ENCODE data around the gene SMIM41. TPM values are rescaled to one million over a fixed set of nuclear protein-coding genes. Genes with fewer than 3 reads are reported as not detected.

The SMIM41 gene
- total and polyA plus RNA-seq, 2 donors (not counting 1 experiment from before 2014, with no cell fraction given): 2.0 to 4.8 TPM

GRCh38 chr12:52046859-52047258, 32.6 kb upstream of the SMIM41 start:
- peaks cover 24% of the 10 kb centered on the region for H3K4me1 ChIP-seq (ENCODE audit: control insufficient read depth, extremely low read depth, insufficient read depth, low read length)
- no peaks in the 10 kb centered on the region for H4K20me1 ChIP-seq (ENCODE audit: control insufficient read depth, extremely low read depth, insufficient read depth, low read length)
- H3K4me3 ChIP-seq (replicated peaks in 1 of 4; ENCODE audit: control extremely low read depth in 1 of 4, insufficient read depth in 1 of 4, low read depth in 3 of 4, low read length in 4 of 4): no peak overlapping the region
- no peak overlapping the region for H3K27ac ChIP-seq (ENCODE audit: insufficient read depth, low read length)
- no peak overlapping the region for H3K4me2 ChIP-seq (ENCODE audit: extremely low read depth, insufficient read depth, low read length)
- TF ChIP-seq CTCF (conservative IDR thresholded peaks at IDR 0.05 in 1 of 2, IDR thresholded peaks at IDR 0.05 in 1 of 2; ENCODE audit: low read depth in 1 of 2, low read length in 2 of 2) (no peak), EZH2 (IDR thresholded peaks at IDR 0.05; ENCODE audit: low read length, missing control alignments) (no peak)
- no peaks in the 10 kb centered on the region for H3K79me2 ChIP-seq (ENCODE audit: control insufficient read depth, insufficient read depth, low read length)
- H3K36me3 ChIP-seq (ENCODE audit: control insufficient read depth, insufficient read depth, low read length): no peaks in the 10 kb centered on the region
- no peaks in the 10 kb centered on the region for H3K27me3 ChIP-seq (ENCODE audit: control insufficient read depth, insufficient read depth, low read length)
- no peaks in the 10 kb centered on the region for H3K9me3 ChIP-seq (ENCODE audit: control insufficient read depth, insufficient read depth, low read depth, low read length)
- no peak overlapping the region for H2AFZ ChIP-seq (ENCODE audit: low read length)
- DNase-seq (ENCODE audit: low read depth in 2 of 2): no peak
- H3K9ac ChIP-seq (ENCODE audit: insufficient read depth, low read length): no peak overlapping the region

- H3K36me3 ChIP-seq (ENCODE audit: control insufficient read depth, insufficient read depth, low read length): peaks cover 2% of the 10 kb centered on the region
- no peak overlapping the region for H3K9ac ChIP-seq (ENCODE audit: insufficient read depth, low read length)
- DNase-seq (ENCODE audit: low read depth in 2 of 2): no peak
- H3K4me2 ChIP-seq (ENCODE audit: extremely low read depth, insufficient read depth, low read length): no peak overlapping the region
- no peak overlapping the region for H3K27ac ChIP-seq (ENCODE audit: insufficient read depth, low read length)
- no peaks in the 10 kb centered on the region for H4K20me1 ChIP-seq (ENCODE audit: control insufficient read depth, extremely low read depth, insufficient read depth, low read length)
- no peaks in the 10 kb centered on the region for H3K9me3 ChIP-seq (ENCODE audit: control insufficient read depth, insufficient read depth, low read depth, low read length)
- no peak overlapping the region for H2AFZ ChIP-seq (ENCODE audit: low read length)
- no peaks in the 10 kb centered on the region for H3K27me3 ChIP-seq (ENCODE audit: control insufficient read depth, insufficient read depth, low read length)
- TF ChIP-seq EZH2 (IDR thresholded peaks at IDR 0.05; ENCODE audit: low read length, missing control alignments) (no peak), CTCF (conservative IDR thresholded peaks at IDR 0.05 in 1 of 2, IDR thresholded peaks at IDR 0.05 in 1 of 2; ENCODE audit: low read depth in 1 of 2, low read length in 2 of 2) (no peak)
- peaks cover 15% of the 10 kb centered on the region for H3K4me1 ChIP-seq (ENCODE audit: control insufficient read depth, extremely low read depth, insufficient read depth, low read length)
- no peak overlapping the region for H3K4me3 ChIP-seq (replicated peaks in 1 of 4; ENCODE audit: control extremely low read depth in 1 of 4, insufficient read depth in 1 of 4, low read depth in 3 of 4, low read length in 4 of 4)
- H3K79me2 ChIP-seq (ENCODE audit: control insufficient read depth, insufficient read depth, low read length): no peaks in the 10 kb centered on the region
Measured at GRCh38 chr12:52049286-52049685, 30.2 kb upstream of the SMIM41 start.

- Histone ChIP-seq H4K20me1 (ENCODE audit: control insufficient read depth, extremely low read depth, insufficient read depth, low read length) (no peaks in the 10 kb centered on the region), H3K4me2 (ENCODE audit: extremely low read depth, insufficient read depth, low read length) (no peak overlapping the region), H2AFZ (ENCODE audit: low read length) (no peak overlapping the region), H3K27me3 (ENCODE audit: control insufficient read depth, insufficient read depth, low read length) (no peaks in the 10 kb centered on the region), H3K27ac (ENCODE audit: insufficient read depth, low read length) (peak overlapping the region; percentile 99), H3K9ac (ENCODE audit: insufficient read depth, low read length) (no peak overlapping the region), H3K79me2 (ENCODE audit: control insufficient read depth, insufficient read depth, low read length) (no peaks in the 10 kb centered on the region), H3K4me1 (ENCODE audit: control insufficient read depth, extremely low read depth, insufficient read depth, low read length) (peaks cover 12% of the 10 kb centered on the region), H3K4me3 (replicated peaks in 1 of 4; ENCODE audit: control extremely low read depth in 1 of 4, insufficient read depth in 1 of 4, low read depth in 3 of 4, low read length in 4 of 4) (no peak overlapping the region), H3K9me3 (ENCODE audit: control insufficient read depth, insufficient read depth, low read depth, low read length) (no peaks in the 10 kb centered on the region), H3K36me3 (ENCODE audit: control insufficient read depth, insufficient read depth, low read length) (peaks cover 3% of the 10 kb centered on the region)
- no peak for DNase-seq (ENCODE audit: low read depth in 2 of 2)
- no peak for TF ChIP-seq CTCF (conservative IDR thresholded peaks at IDR 0.05 in 1 of 2, IDR thresholded peaks at IDR 0.05 in 1 of 2; ENCODE audit: low read depth in 1 of 2, low read length in 2 of 2)
- TF ChIP-seq EZH2 (IDR thresholded peaks at IDR 0.05; ENCODE audit: low read length, missing control alignments): no peak
Measured at GRCh38 chr12:52049688-52050087, 29.8 kb upstream of the SMIM41 start.
